Measurements from ENCODE around the gene RPP40.
"Not testable (repeated sequence)": the region's sequence is repeated elsewhere in the genome, so short reads cannot be mapped to it uniquely, and the experiment has no call there.

The RPP40 gene

GRCh38 chr6:5014072-5014561, 10.3 kb upstream of the RPP40 start:
- no peak for DNase-seq

GRCh38 chr6:5012519-5012918, 8.7 kb upstream of the RPP40 start:
- no peak for DNase-seq

- no peak for DNase-seq
Observed at GRCh38 chr6:5011346-5011745, 7.5 kb upstream of the RPP40 start.

- no peak for DNase-seq
Observed at GRCh38 chr6:5007531-5007930, 3.7 kb upstream of the RPP40 start.

DNA sequence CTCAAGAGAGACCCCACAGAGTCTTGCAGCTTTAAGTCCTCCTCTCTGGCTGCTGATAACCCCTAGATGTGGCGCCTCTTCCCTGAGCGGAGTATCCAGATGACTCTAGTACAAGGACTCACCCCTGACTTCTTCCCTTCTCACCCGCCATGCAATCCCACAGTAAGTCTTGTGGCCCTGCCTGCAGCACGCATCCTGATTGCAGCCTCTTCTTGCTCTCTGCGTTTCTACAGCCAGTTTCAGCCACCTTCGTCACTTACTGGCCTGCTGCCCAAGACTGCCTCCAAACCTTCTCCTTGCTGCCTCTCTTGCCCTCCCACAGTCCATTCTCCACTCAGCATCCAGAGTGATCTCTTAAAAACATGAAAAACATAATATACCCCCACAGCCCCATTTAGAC, 2.4 kb upstream of the RPP40 start:
- no peak for DNase-seq

DNA sequence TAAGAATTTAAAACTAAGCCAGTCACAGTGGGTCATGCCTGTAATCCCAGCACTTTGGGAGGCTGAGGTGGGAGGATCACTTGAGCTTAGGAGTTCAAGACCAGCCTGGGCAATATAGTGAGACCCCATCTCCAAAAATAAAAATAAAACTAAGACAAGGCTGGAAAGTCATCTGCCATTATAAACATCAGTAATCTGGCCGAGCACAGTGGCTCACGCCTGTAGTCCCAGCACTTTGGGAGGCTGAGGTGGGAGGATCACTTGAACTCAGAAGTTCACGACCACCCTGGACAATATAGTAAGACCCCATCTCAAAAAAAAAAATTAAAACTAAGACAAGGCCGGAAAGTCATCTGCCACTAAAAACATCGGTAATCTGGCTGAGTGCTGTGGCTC, 1.2 kb upstream of the RPP40 start:
- DNase-seq, result not testable (repeated sequence)

GRCh38 chr6:5004373-5005037, 668 bp upstream of the RPP40 start:
- no peak for DNase-seq

GRCh38 chr6:4999586-4999985, 4.3 kb downstream of the RPP40 start:
- no peak for DNase-seq

DNA sequence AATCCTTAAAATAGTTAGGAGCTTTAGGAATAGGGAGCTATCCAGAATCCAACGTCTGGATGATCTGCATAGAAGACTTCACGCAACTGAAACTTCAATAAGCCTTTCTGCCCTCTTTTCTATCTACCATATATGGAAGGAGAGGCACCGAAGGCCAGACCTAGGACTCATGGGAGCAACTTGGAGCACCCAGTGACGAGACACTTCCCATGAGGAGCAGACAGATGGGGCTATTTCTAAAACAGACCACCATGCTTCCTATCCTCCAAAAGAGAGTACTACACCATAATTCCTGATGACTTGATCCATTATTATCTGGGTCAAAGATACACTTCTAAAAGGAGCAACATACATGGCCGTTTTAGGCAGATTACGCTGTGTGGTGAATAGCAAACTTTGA, 6.0 kb downstream of the RPP40 start:
- DNase-seq, result no peak

GRCh38 chr6:4994741-4995140, 9.1 kb downstream of the RPP40 start:
- no peak for DNase-seq

- DNase-seq, result no peak
Observed at GRCh38 chr6:4987432-4987831, 16.4 kb downstream of the RPP40 start.

DNA sequence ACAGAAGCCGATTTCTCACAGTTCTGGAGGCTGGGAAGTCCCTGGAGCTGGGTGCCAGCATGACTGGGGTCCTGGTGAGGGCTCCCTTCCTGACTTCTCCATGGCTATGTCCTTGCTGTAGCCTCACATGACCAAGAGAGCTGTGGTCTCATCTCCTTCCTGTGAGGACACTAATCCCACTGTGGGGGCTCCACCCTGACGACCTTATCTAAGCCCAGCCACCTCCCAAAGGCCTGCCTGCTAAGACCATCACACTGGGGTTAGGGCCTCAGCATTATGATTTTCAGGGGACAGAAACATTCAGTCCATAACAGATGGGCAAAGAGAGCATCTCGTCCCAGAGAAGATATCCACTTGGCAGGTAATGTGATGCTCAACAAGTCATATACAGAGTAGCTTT, 16.8 kb downstream of the RPP40 start:
- DNase-seq, result no peak

DNA sequence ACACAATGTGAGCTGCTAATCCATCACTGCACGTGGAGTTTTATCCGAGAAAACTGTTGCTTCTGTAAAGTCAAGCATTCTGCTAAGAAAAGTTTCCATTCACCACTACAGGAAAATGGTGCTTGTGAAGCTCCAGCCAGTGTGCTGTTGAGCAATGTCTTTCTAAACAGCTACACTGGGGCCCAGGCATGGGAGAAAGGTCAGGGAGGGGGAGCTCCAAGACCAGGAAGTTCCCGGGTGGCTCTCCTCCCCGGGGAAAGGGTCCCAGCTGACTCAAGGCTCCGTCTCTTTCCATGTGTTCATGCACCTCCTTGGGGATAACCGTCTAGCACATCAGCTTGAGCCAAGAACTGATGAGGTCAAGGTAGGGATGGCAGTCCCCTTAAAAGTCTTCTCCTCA, 20.5 kb downstream of the RPP40 start:
- DNase-seq, result no peak

DNA sequence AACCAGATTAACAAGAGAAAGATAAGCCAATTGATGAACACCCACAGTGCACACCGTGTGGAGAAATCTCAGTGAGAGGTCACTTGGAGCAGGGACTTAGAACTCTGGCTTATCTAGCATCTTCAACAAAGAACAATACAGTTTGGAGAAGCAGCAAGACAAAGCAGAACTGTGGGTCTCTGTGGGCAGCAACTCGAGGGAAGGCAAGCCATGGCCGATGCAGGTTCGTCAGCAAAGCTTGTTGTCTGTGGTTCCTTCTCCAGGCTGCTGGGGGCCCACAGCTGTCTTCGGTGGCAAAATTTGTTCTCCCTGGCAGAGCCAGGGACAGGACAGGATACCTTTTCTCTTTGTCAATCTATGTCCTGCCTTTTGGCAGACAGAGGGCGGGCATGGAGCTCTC, 22.1 kb downstream of the RPP40 start:
- DNase-seq, result no peak

DNA sequence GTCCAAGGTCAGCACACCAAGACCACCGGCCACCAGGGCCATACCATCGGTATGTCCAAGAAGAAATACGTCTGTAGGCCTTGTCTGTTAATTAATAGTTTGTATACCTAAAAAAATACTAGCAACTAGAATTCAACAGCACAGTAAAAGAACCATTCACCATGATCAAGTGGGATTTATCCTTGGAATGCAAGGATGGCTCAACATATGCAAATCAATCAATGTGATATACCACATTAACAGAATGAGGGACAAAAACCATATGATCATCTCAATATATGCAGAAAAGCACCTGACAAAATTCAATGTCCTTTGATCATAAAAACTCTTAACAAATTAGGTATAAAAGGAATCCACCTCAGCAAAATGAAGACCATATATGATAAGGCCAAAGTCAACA, 24.4 kb downstream of the RPP40 start:
- no peak for DNase-seq

GRCh38 chr6:4977468-4977867, 26.4 kb downstream of the RPP40 start:
- DNase-seq, result no peak

DNA sequence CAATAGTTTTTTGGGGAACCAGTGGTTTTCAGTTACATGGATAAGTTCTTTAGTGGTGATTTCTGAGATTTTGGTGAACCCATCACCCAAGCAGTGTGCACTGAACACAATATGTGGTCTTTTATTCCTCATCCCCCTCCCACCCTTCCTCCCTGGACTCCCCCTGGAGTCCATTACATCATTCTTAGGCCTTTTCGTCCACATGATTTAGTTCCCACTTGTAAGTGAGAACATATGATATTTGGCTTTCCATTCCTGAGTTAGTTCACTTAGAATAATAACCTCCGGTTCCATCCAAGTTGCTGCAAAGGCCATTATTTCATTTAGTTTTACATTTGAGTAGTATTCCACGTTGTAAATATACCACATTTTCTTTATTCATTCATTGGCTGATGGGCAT, 28.3 kb downstream of the RPP40 start:
- no peak for DNase-seq

DNA sequence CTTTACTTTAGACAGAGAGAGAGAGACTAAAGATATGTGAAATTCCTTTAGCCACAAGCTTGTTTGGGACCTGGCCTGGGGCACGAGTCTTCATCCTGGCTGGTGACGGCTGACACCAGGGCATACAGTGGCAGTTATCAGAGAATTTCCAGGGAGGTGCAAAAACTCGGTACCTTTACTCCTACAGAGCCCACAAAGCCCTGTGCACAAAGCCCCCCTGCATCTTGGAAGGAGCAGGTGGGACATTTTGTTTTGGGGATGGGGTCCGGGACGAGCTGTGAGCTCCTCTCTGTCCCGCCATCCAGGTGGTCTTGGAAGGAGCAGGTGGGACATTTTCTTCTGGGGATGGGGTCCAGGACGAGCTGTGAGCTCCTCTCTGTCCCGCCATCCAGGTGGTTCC, 28.9 kb downstream of the RPP40 start:
- DNase-seq, result no peak

GRCh38 chr6:4973982-4974745, 29.7 kb downstream of the RPP40 start:
- DNase-seq, result no peak

DNA sequence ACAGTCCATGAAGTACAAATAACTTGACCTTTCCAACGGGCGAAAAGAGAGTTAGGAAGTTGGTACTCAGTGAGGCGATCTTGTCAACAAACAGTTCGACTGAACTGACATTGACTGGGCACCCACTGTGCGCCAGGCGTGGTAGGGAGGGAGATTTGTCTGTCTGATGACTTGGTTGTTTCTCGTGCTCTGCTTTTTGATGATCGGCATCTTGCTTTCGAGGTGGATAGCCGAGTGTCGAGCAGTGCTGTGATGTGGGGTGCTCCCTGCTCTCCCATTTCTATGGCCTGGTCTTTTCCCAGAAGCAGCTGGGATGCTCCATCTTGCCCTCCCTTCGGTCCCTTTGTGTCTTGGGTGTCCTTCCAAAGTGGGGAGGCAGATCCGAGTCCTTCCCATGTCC, 30.4 kb downstream of the RPP40 start:
- DNase-seq, result no peak

DNA sequence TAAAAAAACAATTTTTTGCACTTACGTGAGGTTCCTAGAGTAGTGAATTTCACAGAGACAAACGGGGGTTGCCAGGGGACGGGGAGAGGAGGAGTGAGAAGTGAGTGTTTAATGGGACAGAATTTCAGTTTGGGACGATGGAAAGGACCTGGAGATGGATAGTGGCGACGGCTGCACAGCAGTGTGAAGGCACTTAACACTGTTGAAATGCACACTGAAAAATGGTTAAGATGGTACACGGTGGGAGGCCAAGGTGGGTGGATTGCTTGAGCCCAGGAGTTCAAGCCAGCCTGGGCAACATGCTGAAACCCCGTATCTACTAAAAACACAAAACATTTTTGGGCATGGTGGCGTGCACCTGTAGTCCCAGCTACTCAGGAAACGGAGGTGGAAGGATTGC, 31.4 kb downstream of the RPP40 start:
- DNase-seq, result no peak

- no peak for DNase-seq
Observed at GRCh38 chr6:4971851-4972250, 32.0 kb downstream of the RPP40 start.

DNA sequence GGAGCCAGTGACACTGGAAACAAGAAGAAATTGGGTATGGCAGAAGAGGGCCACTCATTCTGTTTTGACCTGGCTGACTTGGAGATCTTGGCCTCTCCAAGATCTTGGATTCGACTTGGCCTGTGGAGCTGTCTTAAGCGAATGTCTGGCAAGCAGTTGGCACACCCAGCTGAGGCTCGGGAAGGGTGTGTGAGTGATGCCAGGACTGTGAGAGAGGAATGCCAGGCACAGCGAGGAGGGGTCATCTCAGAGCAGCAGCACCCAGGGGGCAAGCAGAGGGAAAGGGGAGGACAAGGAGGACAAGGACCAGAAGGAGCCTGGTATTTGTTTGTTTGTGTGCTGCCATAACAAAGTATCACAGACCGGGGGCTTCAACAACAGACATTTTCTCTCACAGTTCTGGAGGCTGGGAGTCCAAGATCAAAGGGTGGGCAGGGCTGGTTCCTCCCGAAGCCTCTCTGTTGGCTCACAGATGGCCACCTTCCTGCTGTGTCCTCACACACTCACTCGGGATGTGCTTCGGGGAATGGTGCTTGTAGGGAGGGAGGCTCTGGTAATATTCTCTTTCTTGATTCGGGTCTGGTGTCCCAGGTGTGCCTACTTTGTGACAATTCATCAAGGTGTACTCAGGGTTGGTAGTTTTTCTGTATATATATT, 33.0 kb downstream of the RPP40 start:
- DNase-seq, result no peak

- DNase-seq, result no peak
Observed at GRCh38 chr6:4969609-4970285, 34.1 kb downstream of the RPP40 start.
